Suprapubic skin (tissue), 4 donors: Measurements from ENCODE around the gene CPOX.

ENCODE experiments used
- CTCF ChIP-seq, 2 donors: fragments of 200-600 bp in 1 of 2; fragments of 450-650 bp in 1 of 2; sonication (generic) in 1 of 2; IDR thresholded peaks; one replicate each; pipeline ENCODE4 v1.5.1; 2016 to 2019; ENCODE audit warnings: antibody characterized with exemption in 2 of 2, mild to moderate bottlenecking in 1 of 2, moderate library complexity in 1 of 2
- EP300 ChIP-seq: sonication (generic); formaldehyde crosslinking; IDR thresholded peaks from one replicate; pipeline ENCODE4 v1.6.1; 2017; ENCODE audit warnings: antibody characterized with exemption
- POLR2A ChIP-seq, 2 donors: fragments of 450-650 bp; IDR thresholded peaks; one replicate each; pipeline ENCODE4 v1.6.1; 2017; ENCODE audit warnings: antibody characterized with exemption in 2 of 2, mild to moderate bottlenecking in 2 of 2, moderate library complexity in 2 of 2
- POLR2AphosphoS5 ChIP-seq, 3 donors: sonication (generic); formaldehyde crosslinking; IDR thresholded peaks; one replicate each; pipeline ENCODE4 v1.6.1; 2017; ENCODE audit warnings: antibody characterized with exemption in 3 of 3

- TF ChIP-seq CTCF (IDR thresholded peaks at IDR 0.05), result no peak
- TF ChIP-seq EP300, result no peak
- no peak for TF ChIP-seq POLR2A (IDR thresholded peaks at IDR 0.05)
- TF ChIP-seq POLR2AphosphoS5 (IDR thresholded peaks at IDR 0.05), result no peak
Measured at GRCh38 chr3:98556164-98557130, 37.0 kb downstream of the CPOX start.
